Stimulated activated memory B cell treated with anti-CD40 and anti-IgM and Interleukin-4, amounts not matched to agents 10 μg/mL and 1 μg/mL and 100 μg/mL, for 72 hours (primary cell): Measurements from ENCODE around the gene HES1.
A peak's percentile ranks its signal among the peaks of the same experiment; 100 is the strongest.

Source experiments
- ATAC-seq: fragments of 150-1000 bp; cut with Tn5 transposase; 2 replicates; pipeline ENCODE4 v1.10.0; 2021
- H3K27ac Mint-ChIP-seq: one replicate; pipeline ENCODE4 v1.8.0; 2022; ENCODE audit warnings: mild to moderate bottlenecking, mixed read lengths
- H3K27me3 Mint-ChIP-seq: one replicate; pipeline ENCODE4 v1.8.0; 2022; ENCODE audit warnings: mixed read lengths
- H3K36me3 Mint-ChIP-seq: one replicate; pipeline ENCODE4 v1.8.0; 2022; ENCODE audit warnings: mixed read lengths
- H3K4me1 Mint-ChIP-seq: one replicate; pipeline ENCODE4 v1.8.0; 2022; ENCODE audit warnings: mixed read lengths
- H3K4me3 Mint-ChIP-seq: one replicate; pipeline ENCODE4 v1.8.0; 2022; ENCODE audit warnings: mild to moderate bottlenecking, moderate library complexity, mixed read lengths
- H3K9me3 Mint-ChIP-seq: one replicate; pipeline ENCODE4 v1.8.0; 2022; ENCODE audit warnings: mixed read lengths

The HES1 gene

DNA sequence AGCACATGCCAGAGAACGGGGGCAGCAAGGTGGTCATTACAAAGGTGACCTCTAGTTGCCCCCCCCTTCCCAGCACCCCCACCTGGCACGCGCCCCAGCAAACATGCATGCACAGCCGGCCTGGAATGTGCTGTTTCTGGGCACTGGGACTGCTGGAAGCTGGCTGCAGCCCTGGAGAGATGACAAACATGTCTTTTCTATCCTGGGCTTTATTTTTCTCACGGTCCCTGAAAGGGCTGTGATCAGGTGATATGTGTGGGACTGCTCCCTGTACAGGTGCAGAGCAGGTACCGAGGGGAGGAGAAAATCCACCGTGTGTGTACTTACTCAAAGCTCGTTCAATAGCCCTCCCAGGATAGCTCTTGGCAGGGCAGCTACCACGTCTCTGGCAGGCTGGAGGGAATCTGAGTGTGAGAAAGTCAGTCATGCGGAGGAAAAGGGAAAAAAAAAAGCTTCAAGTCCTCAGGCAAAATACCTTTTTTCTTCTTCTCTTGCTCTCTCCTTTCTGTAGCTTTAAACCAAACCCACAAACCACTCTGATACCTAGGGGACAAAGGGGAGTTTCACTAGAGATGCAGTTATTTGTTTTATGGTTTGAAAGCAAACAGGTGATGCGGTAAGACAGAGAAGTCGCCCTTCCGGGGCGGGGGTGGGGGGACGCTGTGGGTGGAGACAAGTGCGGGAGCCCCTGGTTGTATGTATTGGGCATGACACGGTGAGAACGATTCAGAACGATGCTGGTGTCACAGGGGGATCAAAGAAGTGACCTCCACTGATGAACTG lies 5.0 kb upstream of the HES1 start:
- Mint-ChIP-seq H3K27me3 (peaks cover 17% of the 10 kb centered on the region), H3K27ac (peak overlapping the region; percentile 2), H3K4me3 (peak overlapping the region; percentile 4), H3K36me3 (no peaks in the 10 kb centered on the region), H3K9me3 (no peaks in the 10 kb centered on the region), H3K4me1 (peaks cover 62% of the 10 kb centered on the region)
- peak; percentile 64 for ATAC-seq

- H3K36me3 Mint-ChIP-seq, result no peaks in the 10 kb centered on the region
- H3K9me3 Mint-ChIP-seq, result no peaks in the 10 kb centered on the region
- peaks cover 7% of the 10 kb centered on the region for H3K27me3 Mint-ChIP-seq
- H3K4me1 Mint-ChIP-seq, result peaks cover 78% of the 10 kb centered on the region
- H3K4me3 Mint-ChIP-seq, result no peak overlapping the region
- ATAC-seq, result no peak
- H3K27ac Mint-ChIP-seq, result peak overlapping the region; percentile 44
Measured at GRCh38 chr3:194132465-194133286, 3.3 kb upstream of the HES1 start.

DNA sequence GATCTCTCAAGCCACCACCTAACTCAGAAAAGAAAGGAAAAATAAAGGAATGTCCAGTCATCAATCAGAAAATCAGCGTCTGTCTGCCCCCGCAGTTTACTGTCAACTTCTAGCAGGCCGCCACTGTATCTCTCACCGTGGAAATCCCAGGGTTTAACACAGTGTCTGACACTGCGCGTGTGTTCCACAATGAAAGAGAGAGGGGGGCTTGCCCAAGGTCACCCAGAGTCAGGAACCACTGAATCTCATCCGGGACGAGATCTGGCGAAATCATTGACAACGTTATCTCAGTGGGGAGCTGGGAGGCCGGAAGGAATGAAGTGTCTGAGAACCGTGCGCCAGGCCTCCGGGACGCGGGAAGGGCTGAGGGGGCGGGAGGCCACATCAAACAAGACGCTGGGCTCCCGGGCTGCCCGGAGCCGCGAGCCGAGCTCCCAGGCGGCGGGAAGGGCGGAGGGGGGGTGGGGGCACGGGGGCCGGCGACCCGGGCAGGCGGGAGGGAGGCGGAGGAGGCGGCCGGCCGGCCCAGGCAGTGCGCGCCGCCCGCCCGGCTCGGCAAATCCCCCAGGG lies 2.2 kb upstream of the HES1 start:
- Mint-ChIP-seq H3K9me3 (no peaks in the 10 kb centered on the region), H3K4me3 (peak overlapping the region; percentile 79), H3K27me3 (no peaks in the 10 kb centered on the region), H3K4me1 (peaks cover 69% of the 10 kb centered on the region), H3K27ac (peak overlapping the region; percentile 44), H3K36me3 (no peaks in the 10 kb centered on the region)
- no peak for ATAC-seq

- no peaks in the 10 kb centered on the region for H3K27me3 Mint-ChIP-seq
- peak overlapping the region; percentile 83 for H3K4me3 Mint-ChIP-seq
- H3K36me3 Mint-ChIP-seq, result no peaks in the 10 kb centered on the region
- H3K4me1 Mint-ChIP-seq, result peaks cover 74% of the 10 kb centered on the region
- peak; percentile 51 for ATAC-seq
- peak overlapping the region; percentile 84 for H3K27ac Mint-ChIP-seq
- no peaks in the 10 kb centered on the region for H3K9me3 Mint-ChIP-seq
Measured at GRCh38 chr3:194134231-194134756, 1.7 kb upstream of the HES1 start.

GRCh38 chr3:194134757-194135515 lies 1.0 kb upstream of the HES1 start:
- Mint-ChIP-seq H3K4me1 (peaks cover 78% of the 10 kb centered on the region), H3K27me3 (peaks cover 5% of the 10 kb centered on the region), H3K9me3 (no peaks in the 10 kb centered on the region), H3K4me3 (peak overlapping the region; percentile 83), H3K36me3 (no peaks in the 10 kb centered on the region), H3K27ac (peak overlapping the region; percentile 84)
- ATAC-seq, result peak; percentile 74

DNA sequence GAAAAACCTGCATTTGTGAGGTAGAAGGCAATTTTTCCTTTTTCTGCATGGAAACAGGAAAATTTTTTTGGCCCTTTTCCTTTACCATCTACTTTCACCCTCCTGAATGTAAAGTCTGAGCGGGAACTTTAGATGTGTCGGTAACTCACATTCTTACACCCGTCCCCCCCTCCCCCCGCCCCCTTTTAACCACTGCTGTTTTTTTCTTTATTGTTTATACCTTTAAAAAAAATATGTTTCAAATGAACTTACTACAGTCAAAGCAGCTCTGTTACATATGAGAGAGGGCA lies 487 bp upstream of the HES1 start:
- H3K4me3 Mint-ChIP-seq, result peak overlapping the region; percentile 88
- H3K27ac Mint-ChIP-seq, result no peak overlapping the region
- no peaks in the 10 kb centered on the region for H3K9me3 Mint-ChIP-seq
- peaks cover 76% of the 10 kb centered on the region for H3K4me1 Mint-ChIP-seq
- ATAC-seq, result no peak
- H3K36me3 Mint-ChIP-seq, result no peaks in the 10 kb centered on the region
- peaks cover 9% of the 10 kb centered on the region for H3K27me3 Mint-ChIP-seq

- Mint-ChIP-seq H3K36me3 (no peaks in the 10 kb centered on the region), H3K4me3 (peak overlapping the region; percentile 88), H3K9me3 (no peaks in the 10 kb centered on the region), H3K27me3 (peaks cover 9% of the 10 kb centered on the region), H3K27ac (peak overlapping the region; percentile 81), H3K4me1 (peaks cover 65% of the 10 kb centered on the region)
- no peak for ATAC-seq
Measured at GRCh38 chr3:194136519-194137007, 615 bp downstream of the HES1 start.

GRCh38 chr3:194137008-194137505 lies 1.1 kb downstream of the HES1 start:
- ATAC-seq, result no peak
- H3K9me3 Mint-ChIP-seq, result no peaks in the 10 kb centered on the region
- peak overlapping the region; percentile 81 for H3K27ac Mint-ChIP-seq
- peaks cover 63% of the 10 kb centered on the region for H3K4me1 Mint-ChIP-seq
- no peaks in the 10 kb centered on the region for H3K36me3 Mint-ChIP-seq
- H3K4me3 Mint-ChIP-seq, result peak overlapping the region; percentile 88
- H3K27me3 Mint-ChIP-seq, result peaks cover 14% of the 10 kb centered on the region

DNA sequence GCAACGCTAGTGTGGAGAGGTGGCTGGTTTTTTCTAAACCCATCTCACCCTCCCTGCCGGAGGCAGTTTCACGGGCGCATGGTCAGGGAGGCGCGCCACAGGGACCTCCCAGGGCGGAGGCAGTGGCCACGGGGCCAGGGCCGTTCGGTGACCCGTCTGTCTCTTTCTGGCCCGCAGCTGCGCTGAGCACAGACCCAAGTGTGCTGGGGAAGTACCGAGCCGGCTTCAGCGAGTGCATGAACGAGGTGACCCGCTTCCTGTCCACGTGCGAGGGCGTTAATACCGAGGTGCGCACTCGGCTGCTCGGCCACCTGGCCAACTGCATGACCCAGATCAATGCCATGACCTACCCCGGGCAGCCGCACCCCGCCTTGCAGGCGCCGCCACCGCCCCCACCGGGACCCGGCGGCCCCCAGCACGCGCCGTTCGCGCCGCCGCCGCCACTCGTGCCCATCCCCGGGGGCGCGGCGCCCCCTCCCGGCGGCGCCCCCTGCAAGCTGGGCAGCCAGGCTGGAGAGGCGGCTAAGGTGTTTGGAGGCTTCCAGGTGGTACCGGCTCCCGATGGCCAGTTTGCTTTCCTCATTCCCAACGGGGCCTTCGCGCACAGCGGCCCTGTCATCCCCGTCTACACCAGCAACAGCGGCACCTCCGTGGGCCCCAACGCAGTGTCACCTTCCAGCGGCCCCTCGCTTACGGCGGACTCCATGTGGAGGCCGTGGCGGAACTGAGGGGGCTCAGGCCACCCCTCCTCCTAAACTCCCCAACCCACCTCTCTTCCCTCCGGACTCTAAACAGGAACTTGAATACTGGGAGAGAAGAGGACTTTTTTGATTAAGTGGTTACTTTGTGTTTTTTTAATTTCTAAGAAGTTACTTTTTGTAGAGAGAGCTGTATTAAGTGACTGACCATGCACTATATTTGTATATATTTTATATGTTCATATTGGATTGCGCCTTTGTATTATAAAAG lies 1.8 kb downstream of the HES1 start:
- H3K27me3 Mint-ChIP-seq, result peaks cover 21% of the 10 kb centered on the region

GRCh38 chr3:194138732-194139070 lies 2.8 kb downstream of the HES1 start:
- Mint-ChIP-seq H3K9me3 (no peaks in the 10 kb centered on the region), H3K36me3 (no peaks in the 10 kb centered on the region), H3K27me3 (peaks cover 22% of the 10 kb centered on the region), H3K4me1 (peaks cover 48% of the 10 kb centered on the region), H3K4me3 (no peak overlapping the region), H3K27ac (no peak overlapping the region)
- ATAC-seq, result no peak

More for the DNA sequence above, 1.8 kb downstream of the HES1 start:
- H3K9me3 Mint-ChIP-seq, result no peaks in the 10 kb centered on the region
- no peaks in the 10 kb centered on the region for H3K36me3 Mint-ChIP-seq
- peak overlapping the region; percentile 88 for H3K4me3 Mint-ChIP-seq
- peak overlapping the region; percentile 81 for H3K27ac Mint-ChIP-seq
- peaks cover 57% of the 10 kb centered on the region for H3K4me1 Mint-ChIP-seq
- ATAC-seq, result peak; percentile 62

DNA sequence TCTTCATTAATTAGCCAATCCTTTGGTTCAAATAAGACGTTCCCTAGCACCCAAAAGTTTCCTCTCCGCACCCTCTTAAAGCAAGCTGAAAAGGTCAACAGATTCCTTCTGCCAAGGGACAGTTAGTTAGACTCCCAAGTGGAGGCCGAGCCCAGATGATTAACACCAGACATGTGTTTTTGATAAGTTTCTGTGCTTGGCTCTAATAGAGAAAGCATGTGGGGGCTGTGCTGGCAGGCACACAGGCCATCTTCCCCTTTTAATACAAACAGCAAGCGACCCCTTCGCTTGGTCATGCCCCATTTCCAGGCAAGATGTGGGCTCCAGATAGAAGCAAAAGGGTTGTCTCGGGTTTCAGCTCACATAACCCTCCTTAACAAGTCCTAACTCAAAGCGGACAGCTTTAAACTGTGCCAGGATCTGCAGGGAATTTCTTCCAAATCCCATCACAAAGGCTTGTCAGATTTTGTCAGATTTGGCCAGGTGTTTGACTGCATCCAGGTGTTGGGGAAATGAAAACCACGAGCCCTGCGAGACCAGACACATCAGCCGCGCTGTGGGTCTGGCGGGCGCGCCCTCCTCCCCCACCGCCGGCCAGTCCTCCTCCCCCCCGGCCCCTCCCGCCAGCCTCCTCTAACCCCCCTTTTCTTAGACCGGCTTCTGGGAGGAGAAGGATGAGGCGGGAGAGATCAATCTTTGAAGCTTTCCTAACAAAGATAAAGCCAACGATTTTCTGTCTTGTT lies 3.3 kb downstream of the HES1 start:
- Mint-ChIP-seq H3K36me3 (no peaks in the 10 kb centered on the region), H3K4me1 (peaks cover 46% of the 10 kb centered on the region), H3K27ac (no peak overlapping the region), H3K27me3 (peaks cover 22% of the 10 kb centered on the region), H3K9me3 (no peaks in the 10 kb centered on the region), H3K4me3 (no peak overlapping the region)
- ATAC-seq, result no peak

- H3K27me3 Mint-ChIP-seq, result peaks cover 22% of the 10 kb centered on the region
- H3K4me1 Mint-ChIP-seq, result peaks cover 43% of the 10 kb centered on the region
- ATAC-seq, result no peak
- no peak overlapping the region for H3K27ac Mint-ChIP-seq
- no peak overlapping the region for H3K4me3 Mint-ChIP-seq
- no peaks in the 10 kb centered on the region for H3K36me3 Mint-ChIP-seq
- no peaks in the 10 kb centered on the region for H3K9me3 Mint-ChIP-seq
Measured at GRCh38 chr3:194139814-194140391, 4.0 kb downstream of the HES1 start.
